ENCODE measurements around the gene CD40LG. TPM values are rescaled to one million over a fixed set of nuclear protein-coding genes. Genes with fewer than 3 reads are reported as not detected.

The CD40LG gene
- total and polyA plus RNA-seq, 7 donors = 0.27 to 2.6 (median 0.34) TPM; not detected in 3

GRCh38 chrX:136639506-136640176 is 8.3 kb upstream of the CD40LG start:
- DNase-seq = no peak
- intact Hi-C loops (cut with DNase I) = no loop called here
- Histone ChIP-seq H3K4me3 (no peak overlapping the region), H3K4me1 (no peaks in the 10 kb centered on the region), H3K36me3 (no peaks in the 10 kb centered on the region), H3K9me3 (no peaks in the 10 kb centered on the region), H3K27me3 (no peaks in the 10 kb centered on the region), H3K27ac (no peak overlapping the region)
- TF ChIP-seq POLR2AphosphoS5 (IDR thresholded peaks at IDR 0.05) (no peak), POLR2A (IDR thresholded peaks at IDR 0.05) (no peak), CTCF (IDR thresholded peaks at IDR 0.05) (no peak), EP300 (IDR thresholded peaks at IDR 0.05) (no peak)
- 71 to 79% methylated on average over 8 of the region's 8 CpGs for WGBS, 2 donors

GRCh38 chrX:136643243-136643642 is 4.7 kb upstream of the CD40LG start:
- Histone ChIP-seq H3K4me1 (no peaks in the 10 kb centered on the region), H3K36me3 (no peaks in the 10 kb centered on the region), H3K27ac (no peak overlapping the region), H3K27me3 (no peaks in the 10 kb centered on the region), H3K4me3 (no peak overlapping the region), H3K9me3 (no peaks in the 10 kb centered on the region)
- intact Hi-C loops (cut with DNase I) = no loop called here
- TF ChIP-seq POLR2AphosphoS5 (IDR thresholded peaks at IDR 0.05) = no peak
- no peak for TF ChIP-seq CTCF (IDR thresholded peaks at IDR 0.05)
- TF ChIP-seq POLR2A (IDR thresholded peaks at IDR 0.05) = no peak
- TF ChIP-seq EP300 (IDR thresholded peaks at IDR 0.05) = no peak
- DNase-seq = no peak
- 54 to 72% methylated on average over 1 of the region's 1 CpG for WGBS, 2 donors

GRCh38 chrX:136646602-136647239 is 1.2 kb upstream of the CD40LG start:
- no peaks in the 10 kb centered on the region for H3K4me1 ChIP-seq
- 30 to 65% methylated on average over 5 of the region's 5 CpGs for WGBS, 2 donors
- no peaks in the 10 kb centered on the region for H3K9me3 ChIP-seq
- intact Hi-C loops (cut with DNase I) = no loop called here
- H3K4me3 ChIP-seq = no peak overlapping the region
- H3K27ac ChIP-seq = no peak overlapping the region
- DNase-seq = no peak
- H3K36me3 ChIP-seq = no peaks in the 10 kb centered on the region
- no peaks in the 10 kb centered on the region for H3K27me3 ChIP-seq
- TF ChIP-seq EP300 (IDR thresholded peaks at IDR 0.05) (no peak), POLR2A (IDR thresholded peaks at IDR 0.05) (no peak), POLR2AphosphoS5 (IDR thresholded peaks at IDR 0.05) (no peak), CTCF (IDR thresholded peaks at IDR 0.05) (no peak)

GRCh38 chrX:136650811-136651210 is 2.9 kb downstream of the CD40LG start:
- WGBS, 2 donors = 93 to 97% methylated on average over 3 of the region's 3 CpGs
- Histone ChIP-seq H3K27ac (no peak overlapping the region), H3K9me3 (no peaks in the 10 kb centered on the region), H3K27me3 (no peaks in the 10 kb centered on the region), H3K4me3 (no peak overlapping the region), H3K36me3 (no peaks in the 10 kb centered on the region), H3K4me1 (no peaks in the 10 kb centered on the region)
- intact Hi-C loops (cut with DNase I) = no loop called here
- TF ChIP-seq CTCF (IDR thresholded peaks at IDR 0.05) = no peak
- no peak for TF ChIP-seq POLR2AphosphoS5 (IDR thresholded peaks at IDR 0.05)
- TF ChIP-seq POLR2A (IDR thresholded peaks at IDR 0.05) = no peak
- TF ChIP-seq EP300 (IDR thresholded peaks at IDR 0.05) = no peak
- DNase-seq = no peak

All from sigmoid colon (tissue), 7 donors.